Mucosa of descending colon (tissue), 3 donors: ENCODE results near the gene CD209. TPM values are rescaled to one million over a fixed set of nuclear protein-coding genes. Genes with fewer than 3 reads are reported as not detected.

ENCODE experiments used
- ATAC-seq: fragments of 200-7000 bp; cut with Tn5 transposase; one replicate; pipeline ENCODE4 v1.9.1; 2020; ENCODE audit warnings: mild to moderate bottlenecking, moderate library complexity
- DNase-seq, 3 donors: peaks; one replicate each; pipeline ENCODE4 v3.0.0-alpha.2; 2020
- H3K36me3 ChIP-seq: fragments of 200-600 bp; one replicate; pipeline ENCODE4 v1.8.0; 2021; ENCODE audit warnings: low read depth, mild to moderate bottlenecking
- H3K4me1 ChIP-seq: fragments of 200-600 bp; one replicate; pipeline ENCODE4 v1.8.0; 2021; ENCODE audit warnings: low read depth, mild to moderate bottlenecking
- H3K4me3 ChIP-seq: fragments of 200-600 bp; one replicate; pipeline ENCODE4 v1.8.0; 2021; ENCODE audit warnings: mild to moderate bottlenecking
- H3K9me3 ChIP-seq: fragments of 200-600 bp; one replicate; pipeline ENCODE4 v1.8.0; 2021; ENCODE audit warnings: mild to moderate bottlenecking
- intact Hi-C, 2 donors: fragments of 100-400 bp; cut with DNase I in 1 of 2; cut with micrococcal nuclease in 1 of 2; formaldehyde crosslinking; loops; one replicate each; pipeline versions ENCODE4 v1.11.0 to v1.11.1; 2022; cut with DNase I, micrococcal nuclease
- total RNA-seq, 3 donors: library from RNA; stranded (reverse); fragmentation: NEBNext Ultra II Directional in 2 of 3; extraction: Animal tissue kit (Norgen Biotek cat#: 25700) in 2 of 3; gene quantifications; one replicate each; pipeline versions ENCODE4 v1.2.1 to v1.2.4, GENCODE V29; 2021 to 2023
- TF ChIP-seq, protein P1 (sequence below): fragments of 200-600 bp; IDR thresholded peaks from one replicate; pipeline ENCODE4 v1.8.0; 2022; ENCODE audit warnings: antibody characterized with exemption, mild to moderate bottlenecking
- donor health status: DM: no; HTN: no; CAD: no; lungs with moderate emphysema.
- donor health status: DM: no; HTN: no; CAD: no.
- donor health status: DM: no; HTN: yes; CAD: no.

Gene CD209
- total RNA-seq, 3 donors from 2014 or later = 4.1 to 17.7 (median 17.2) TPM

DNA sequence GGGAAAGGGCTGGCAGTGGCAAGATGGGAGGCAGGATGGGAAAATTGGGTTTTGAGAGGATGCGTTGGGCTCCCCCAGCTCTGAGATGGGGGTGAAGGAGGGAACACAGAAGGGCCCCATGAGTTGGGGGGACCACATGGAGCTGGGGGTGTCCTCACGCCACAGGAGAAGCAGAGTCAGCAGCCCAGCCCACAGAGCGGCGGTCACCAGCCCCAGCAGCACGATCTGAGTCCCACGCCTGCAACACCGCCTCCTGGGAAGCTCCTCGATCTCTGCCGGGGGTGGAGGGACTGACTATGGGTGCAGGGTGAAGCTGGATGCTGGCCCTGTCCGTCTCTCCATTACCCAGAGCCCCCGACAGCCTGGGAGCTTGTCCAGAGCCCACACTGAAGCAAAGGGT is 48.8 kb downstream of the CD209 start:
- Histone ChIP-seq H3K4me1 (no peaks in the 10 kb centered on the region), H3K4me3 (no peak overlapping the region), H3K9me3 (no peaks in the 10 kb centered on the region), H3K36me3 (no peaks in the 10 kb centered on the region)
- no peak for DNase-seq
- intact Hi-C loops = no loop called here
- no peak for ATAC-seq
- TF ChIP-seq, protein P1, sequence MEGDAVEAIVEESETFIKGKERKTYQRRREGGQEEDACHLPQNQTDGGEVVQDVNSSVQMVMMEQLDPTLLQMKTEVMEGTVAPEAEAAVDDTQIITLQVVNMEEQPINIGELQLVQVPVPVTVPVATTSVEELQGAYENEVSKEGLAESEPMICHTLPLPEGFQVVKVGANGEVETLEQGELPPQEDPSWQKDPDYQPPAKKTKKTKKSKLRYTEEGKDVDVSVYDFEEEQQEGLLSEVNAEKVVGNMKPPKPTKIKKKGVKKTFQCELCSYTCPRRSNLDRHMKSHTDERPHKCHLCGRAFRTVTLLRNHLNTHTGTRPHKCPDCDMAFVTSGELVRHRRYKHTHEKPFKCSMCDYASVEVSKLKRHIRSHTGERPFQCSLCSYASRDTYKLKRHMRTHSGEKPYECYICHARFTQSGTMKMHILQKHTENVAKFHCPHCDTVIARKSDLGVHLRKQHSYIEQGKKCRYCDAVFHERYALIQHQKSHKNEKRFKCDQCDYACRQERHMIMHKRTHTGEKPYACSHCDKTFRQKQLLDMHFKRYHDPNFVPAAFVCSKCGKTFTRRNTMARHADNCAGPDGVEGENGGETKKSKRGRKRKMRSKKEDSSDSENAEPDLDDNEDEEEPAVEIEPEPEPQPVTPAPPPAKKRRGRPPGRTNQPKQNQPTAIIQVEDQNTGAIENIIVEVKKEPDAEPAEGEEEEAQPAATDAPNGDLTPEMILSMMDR = no peak

DNA sequence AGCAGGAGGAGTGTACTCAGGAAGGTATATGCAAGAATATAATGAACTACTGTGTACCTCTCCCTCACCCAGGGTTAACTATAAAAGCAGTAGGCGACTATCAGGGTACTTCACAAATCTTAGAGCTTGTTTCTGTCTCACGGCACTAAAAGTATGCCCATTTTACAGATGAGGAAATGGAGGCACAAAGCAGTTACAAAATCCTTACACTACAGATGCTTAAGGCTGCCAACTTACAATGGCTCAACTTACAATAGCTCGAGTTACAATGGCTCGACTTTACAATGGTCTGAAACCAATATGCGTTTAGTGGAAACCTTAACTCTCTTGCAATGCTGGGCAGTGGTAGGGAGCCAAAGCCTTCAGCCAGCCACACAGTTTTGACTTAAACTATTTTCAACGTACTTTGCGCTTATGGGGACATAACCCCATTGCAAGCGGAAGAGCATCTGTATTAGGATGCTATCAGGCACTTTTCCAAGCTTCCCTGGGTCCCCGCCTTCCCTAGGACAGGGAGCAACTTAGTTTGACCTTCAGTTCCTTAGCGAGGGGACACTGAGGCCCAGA is 49.5 kb downstream of the CD209 start:
- H3K9me3 ChIP-seq = no peaks in the 10 kb centered on the region
- ATAC-seq = no peak
- H3K36me3 ChIP-seq = no peaks in the 10 kb centered on the region
- intact Hi-C loops = no loop called here
- TF ChIP-seq, protein P1 = no peak
- no peak overlapping the region for H3K4me3 ChIP-seq
- no peak for DNase-seq
- no peaks in the 10 kb centered on the region for H3K4me1 ChIP-seq

DNA sequence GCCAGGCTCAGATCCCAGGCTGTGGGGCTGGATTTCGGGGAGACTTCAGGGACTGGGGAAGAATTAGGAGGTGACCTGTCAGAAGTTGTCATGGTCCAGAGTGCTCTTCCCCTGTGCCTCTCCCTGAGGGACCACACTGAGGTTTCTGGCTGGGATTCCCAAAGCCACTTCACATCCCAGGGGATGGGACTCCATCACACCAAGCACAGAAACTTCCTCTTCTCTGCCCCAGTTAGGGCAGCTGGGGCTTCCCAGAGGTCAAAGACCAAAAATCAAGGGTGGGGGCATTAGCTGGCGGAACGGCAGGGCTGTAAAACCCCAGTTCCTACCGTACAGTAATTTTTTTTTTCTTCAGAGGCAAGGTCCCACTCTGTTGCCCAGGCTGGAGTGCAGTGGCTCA is 52.8 kb downstream of the CD209 start:
- DNase-seq (no peak), ATAC-seq (no peak)
- Histone ChIP-seq H3K4me1 (no peaks in the 10 kb centered on the region), H3K9me3 (no peaks in the 10 kb centered on the region), H3K4me3 (no peak overlapping the region), H3K36me3 (no peaks in the 10 kb centered on the region)
- intact Hi-C loops = no loop called here
- TF ChIP-seq, protein P1 = no peak

DNA sequence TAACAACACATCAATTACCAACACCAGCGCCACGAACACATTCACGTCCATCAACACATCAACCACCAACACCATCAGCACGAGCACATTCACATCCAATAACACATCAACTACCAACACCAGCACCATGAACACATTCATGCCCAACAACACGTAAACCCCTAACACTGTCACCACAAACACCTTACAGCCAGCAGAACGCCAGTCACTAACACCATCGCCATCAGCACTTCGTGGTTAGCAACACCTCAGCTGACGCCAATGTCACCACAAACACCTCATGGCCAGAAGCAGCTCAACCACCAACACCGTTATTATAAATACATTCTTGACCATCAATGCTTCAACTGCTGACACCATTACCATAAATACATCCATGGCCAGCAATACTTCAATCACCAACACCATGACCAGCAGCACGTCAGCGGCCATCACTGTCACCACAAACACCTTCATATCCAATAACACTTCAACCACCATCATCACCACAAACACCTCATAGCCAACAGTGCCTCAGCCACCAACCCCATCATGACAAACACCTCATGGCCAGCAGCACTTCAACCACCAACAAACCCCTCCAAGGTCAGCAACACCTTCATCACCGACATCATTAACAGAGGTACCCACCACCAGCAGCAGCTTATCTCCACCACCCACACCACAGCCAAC is 54.8 kb downstream of the CD209 start:
- DNase-seq (no peak), ATAC-seq (no peak)
- TF ChIP-seq, protein P1 = no peak
- H3K4me1 ChIP-seq = no peaks in the 10 kb centered on the region
- H3K36me3 ChIP-seq = no peaks in the 10 kb centered on the region
- H3K4me3 ChIP-seq = no peak overlapping the region
- no peaks in the 10 kb centered on the region for H3K9me3 ChIP-seq
- intact Hi-C loops = no loop called here

DNA sequence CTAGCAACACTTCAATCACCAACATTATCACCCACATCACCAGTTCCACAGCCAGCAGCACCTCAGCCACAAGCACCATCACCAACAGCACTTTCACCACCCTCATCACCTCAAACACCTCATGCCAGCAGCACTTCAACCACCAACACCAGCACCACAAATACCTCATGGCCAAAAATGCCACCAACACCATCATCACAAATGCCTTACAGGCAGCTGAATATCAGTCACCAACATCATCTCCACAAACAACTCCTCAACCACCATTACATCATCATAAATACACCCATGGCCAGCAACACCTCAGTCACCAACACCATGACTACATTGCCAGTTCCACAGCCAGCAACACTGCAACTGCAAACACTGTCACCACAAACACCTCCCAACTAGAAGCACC is 55.8 kb downstream of the CD209 start:
- Histone ChIP-seq H3K4me1 (no peaks in the 10 kb centered on the region), H3K36me3 (no peaks in the 10 kb centered on the region), H3K4me3 (no peak overlapping the region), H3K9me3 (no peaks in the 10 kb centered on the region)
- intact Hi-C loops = no loop called here
- ATAC-seq (no peak), DNase-seq (no peak)
- TF ChIP-seq, protein P1 = no peak
